SK-N-SH treated with all-trans-retinoic acid at 6 μM for 48 hours (cell line): ENCODE results near the gene CORO1C.

ENCODE experiments used
- ATAC-seq: fragments of 200-7000 bp; cut with Tn5 transposase; 3 replicates; pipeline ENCODE4 v1.9.1; 2020; ENCODE audit warnings: mild to moderate bottlenecking, moderate library complexity
- BACH2 ChIP-seq: fragments of 250-450 bp; sonication (Bioruptor Pico); IDR thresholded peaks from 2 replicates; pipeline ENCODE4 v1.9.0; 2021; ENCODE audit warnings: mild to moderate bottlenecking, borderline replicate concordance
- CREB5 ChIP-seq: fragments of 250-450 bp; sonication (Bioruptor Pico); IDR thresholded peaks from 2 replicates; pipeline ENCODE4 v1.5.1; 2020; ENCODE audit warnings: low read depth, mild to moderate bottlenecking, moderate library complexity
- CSRNP3 ChIP-seq: fragments of 250-450 bp; sonication (Bioruptor Pico); IDR thresholded peaks from 2 replicates; pipeline ENCODE4 v1.5.1; 2021; ENCODE audit warnings: mild to moderate bottlenecking, moderate library complexity
- ESRRG ChIP-seq: fragments of 250-450 bp; sonication (Bioruptor Pico); IDR thresholded peaks from 2 replicates; pipeline ENCODE4 v1.6.1; 2021; ENCODE audit warnings: mild to moderate bottlenecking
- GLIS3 ChIP-seq: fragments of 250-450 bp; sonication (Bioruptor Pico); IDR thresholded peaks from 2 replicates; pipeline ENCODE4 v1.5.0; 2020; ENCODE audit warnings: mild to moderate bottlenecking, moderate library complexity
- ISL1 ChIP-seq: fragments of 250-450 bp; sonication (Bioruptor Pico); IDR thresholded peaks from 2 replicates; pipeline ENCODE4 v2.1.2; 2022; ENCODE audit warnings: mild to moderate bottlenecking, moderate library complexity
- OSR1 ChIP-seq: fragments of 250-450 bp; sonication (Bioruptor Pico); IDR thresholded peaks from 2 replicates; pipeline ENCODE4 v1.8.0; 2022; ENCODE audit warnings: moderate library complexity, mild to moderate bottlenecking, inconsistent platforms
- POU6F1 ChIP-seq: fragments of 250-450 bp; sonication (Bioruptor Pico); IDR thresholded peaks from 2 replicates; pipeline ENCODE4 v1.8.0; 2021; ENCODE audit warnings: low read depth, mild to moderate bottlenecking, moderate library complexity, borderline replicate concordance
- RARB ChIP-seq: fragments of 250-450 bp; sonication (Bioruptor Pico); IDR thresholded peaks from 2 replicates; pipeline ENCODE4 v1.8.0; 2021; ENCODE audit warnings: mild to moderate bottlenecking, moderate library complexity
- SNAI2 ChIP-seq: fragments of 250-450 bp; sonication (Bioruptor Pico); IDR thresholded peaks from 2 replicates; pipeline ENCODE4 v1.5.0; 2020; ENCODE audit warnings: mild to moderate bottlenecking, moderate library complexity
- TCF4 ChIP-seq: fragments of 250-450 bp; sonication (Bioruptor Pico); IDR thresholded peaks from 2 replicates; pipeline ENCODE4 v1.8.0; 2021; ENCODE audit warnings: mild to moderate bottlenecking, moderate library complexity, borderline replicate concordance
- TOX ChIP-seq: fragments of 250-450 bp; sonication (Bioruptor Pico); IDR thresholded peaks from 2 replicates; pipeline ENCODE4 v1.8.0; 2021; ENCODE audit warnings: mild to moderate bottlenecking, moderate library complexity, borderline replicate concordance
- TSHZ2 ChIP-seq: fragments of 250-450 bp; sonication (Bioruptor Pico); IDR thresholded peaks from 2 replicates; pipeline ENCODE4 v1.5.0; 2020; ENCODE audit warnings: mild to moderate bottlenecking, moderate library complexity
- ZC3H10 ChIP-seq: fragments of 250-450 bp; sonication (Bioruptor Pico); IDR thresholded peaks from 2 replicates; pipeline ENCODE4 v1.5.1; 2021; ENCODE audit warnings: mild to moderate bottlenecking, moderate library complexity
- ZFP3 ChIP-seq: fragments of 250-450 bp; sonication (Bioruptor Pico); IDR thresholded peaks from 2 replicates; pipeline ENCODE4 v1.5.0; 2020; ENCODE audit warnings: mild to moderate bottlenecking, moderate library complexity
- ZFP30 ChIP-seq: fragments of 450-650 bp; formaldehyde crosslinking; IDR thresholded peaks from 2 replicates; pipeline ENCODE4 v1.5.0; 2022; ENCODE audit warnings: mild to moderate bottlenecking, moderate library complexity
- ZNF565 ChIP-seq: fragments of 450-650 bp; formaldehyde crosslinking; conservative IDR thresholded peaks from 2 replicates; pipeline ENCODE4 v1.5.0; 2020; ENCODE audit warnings: low read depth, mild to moderate bottlenecking, moderate library complexity
- ZNF70 ChIP-seq: fragments of 450-650 bp; formaldehyde crosslinking; IDR thresholded peaks from 2 replicates; pipeline ENCODE4 v1.5.0; 2020; ENCODE audit warnings: mild to moderate bottlenecking, moderate library complexity
- ZNF8 ChIP-seq: fragments of 450-650 bp; formaldehyde crosslinking; IDR thresholded peaks from 2 replicates; pipeline ENCODE4 v1.5.0; 2020; ENCODE audit warnings: mild to moderate bottlenecking, moderate library complexity

The CORO1C gene

GRCh38 chr12:108642269-108642870 lies 88.9 kb downstream of the CORO1C start (continued):
- TF ChIP-seq CSRNP3 (CRISPR knock-in tag) (no peak), CREB5 (CRISPR knock-in tag) (no peak), ZFP3 (no peak), BACH2 (CRISPR knock-in tag) (no peak), SNAI2 (no peak), GLIS3 (CRISPR knock-in tag) (no peak)

- TF ChIP-seq POU6F1 (CRISPR knock-in tag): no peak
- peak; percentile 1 for ATAC-seq
Measured at GRCh38 chr12:108641446-108642268, 89.7 kb downstream of the CORO1C start.

- peak; percentile 16 for ATAC-seq
- TF ChIP-seq ESRRG (CRISPR knock-in tag): no peak
- no peak for TF ChIP-seq CREB5 (CRISPR knock-in tag)
- no peak for TF ChIP-seq ZFP30 (CRISPR knock-in tag)
- no peak for TF ChIP-seq ZNF8 (CRISPR knock-in tag)
- TF ChIP-seq OSR1 (CRISPR knock-in tag): no peak
- no peak for TF ChIP-seq ZFP3
- no peak for TF ChIP-seq CSRNP3 (CRISPR knock-in tag)
- TF ChIP-seq ISL1 (CRISPR knock-in tag): no peak
- no peak for TF ChIP-seq ZNF70 (CRISPR knock-in tag)
- no peak for TF ChIP-seq SNAI2
- no peak for TF ChIP-seq TSHZ2 (CRISPR knock-in tag)
- no peak for TF ChIP-seq ZC3H10 (CRISPR knock-in tag)
- no peak for TF ChIP-seq TOX
- no peak for TF ChIP-seq TCF4 (CRISPR knock-in tag)
- TF ChIP-seq ZNF565 (CRISPR knock-in tag): no peak
- TF ChIP-seq POU6F1 (CRISPR knock-in tag): no peak
- no peak for TF ChIP-seq BACH2 (CRISPR knock-in tag)
- TF ChIP-seq RARB (CRISPR knock-in tag): no peak
Measured at GRCh38 chr12:108640802-108641445, 90.4 kb downstream of the CORO1C start.
